HepG2 (cell line): ENCODE results near the gene CHP1. TPM values are rescaled to one million over a fixed set of nuclear protein-coding genes. Genes with fewer than 3 reads are reported as not detected.

Source experiments
- ATF1 ChIP-seq: IDR thresholded peaks from 2 replicates; pipeline ENCODE4 v1.6.1; 2016; ENCODE audit warnings: mild to moderate bottlenecking, control low read depth
- EED ChIP-seq: sonication (generic); formaldehyde crosslinking; IDR thresholded peaks from 2 replicates; pipeline ENCODE4 v1.5.0; 2020; ENCODE audit warnings: mild to moderate bottlenecking, missing genetic modification reagents
- FLYWCH1 ChIP-seq: sonication (generic); formaldehyde crosslinking; IDR thresholded peaks from 2 replicates; pipeline ENCODE4 v1.8.1; 2023; ENCODE audit warnings: mild to moderate bottlenecking, missing genetic modification reagents
- KDM5A ChIP-seq: fragments of 200-600 bp; sonication (generic); IDR thresholded peaks from 2 replicates; pipeline ENCODE4 v1.7.0; 2018; ENCODE audit warnings: antibody characterized with exemption, mild to moderate bottlenecking, low read length, borderline replicate concordance
- MXI1 ChIP-seq: IDR thresholded peaks from 3 replicates; pipeline ENCODE4 v1.6.1; 2012; ENCODE audit warnings: low read depth, low read length, inconsistent platforms, borderline replicate concordance
- NR1H2 ChIP-seq: sonication (generic); formaldehyde crosslinking; IDR thresholded peaks from 2 replicates; pipeline ENCODE4 v1.8.1; 2022; ENCODE audit warnings: low read depth, missing genetic modification reagents, borderline replicate concordance
- PHF20 ChIP-seq: sonication (generic); formaldehyde crosslinking; IDR thresholded peaks from 2 replicates; pipeline ENCODE4 v1.5.0; 2020; ENCODE audit warnings: mild to moderate bottlenecking, missing genetic modification reagents
- PRPF4 ChIP-seq: fragments of 200-400 bp; formaldehyde crosslinking; IDR thresholded peaks from 2 replicates; pipeline ENCODE4 v1.6.1; 2016; ENCODE audit warnings: low read length, low read depth; ENCODE audit not compliant: poor library complexity, severe bottlenecking
- SIN3A ChIP-seq: IDR thresholded peaks from 2 replicates; pipeline ENCODE4 v1.6.1; 2011; ENCODE audit warnings: low read depth, mild to moderate bottlenecking, control low read depth, low read length, borderline replicate concordance
- STAT5B ChIP-seq: sonication (generic); formaldehyde crosslinking; IDR thresholded peaks from 2 replicates; pipeline ENCODE4 v1.4.0; 2020; ENCODE audit warnings: missing genetic modification reagents
- SUZ12 ChIP-seq: fragments of 150-350 bp; IDR thresholded peaks from 2 replicates; pipeline ENCODE4 v1.6.1; 2014; ENCODE audit warnings: low read depth, low read length
- TCF7 ChIP-seq: sonication (generic); IDR thresholded peaks from 2 replicates; pipeline ENCODE4 v1.6.1; 2016; ENCODE audit warnings: antibody characterized with exemption, low read depth
- TEAD2 ChIP-seq: sonication (generic); formaldehyde crosslinking; IDR thresholded peaks from 2 replicates; pipeline ENCODE4 v1.9.0; 2021; ENCODE audit warnings: missing genetic modification reagents
- TGIF2 ChIP-seq: IDR thresholded peaks from 2 replicates; pipeline ENCODE4 v1.6.1; 2016; ENCODE audit warnings: control low read depth, missing compliant biosample characterization
- TOPORS ChIP-seq: sonication (generic); formaldehyde crosslinking; IDR thresholded peaks from 2 replicates; pipeline ENCODE4 v1.8.0; 2023; ENCODE audit warnings: mild to moderate bottlenecking, missing genetic modification reagents
- WIZ ChIP-seq: sonication (generic); formaldehyde crosslinking; IDR thresholded peaks from 2 replicates; pipeline ENCODE4 v1.5.1; 2020; ENCODE audit warnings: mild to moderate bottlenecking, missing genetic modification reagents
- ZC3H4 ChIP-seq: sonication (generic); formaldehyde crosslinking; IDR thresholded peaks from 2 replicates; pipeline ENCODE4 v1.4.0; 2020; ENCODE audit warnings: missing genetic modification reagents, borderline replicate concordance
- ZNF510 ChIP-seq: sonication (generic); formaldehyde crosslinking; IDR thresholded peaks from 2 replicates; pipeline ENCODE4 v1.4.0; 2020; ENCODE audit warnings: low read depth, mild to moderate bottlenecking, missing genetic modification reagents
- ZNF530 ChIP-seq: sonication (generic); formaldehyde crosslinking; IDR thresholded peaks from 2 replicates; pipeline ENCODE4 v1.5.0; 2020; ENCODE audit warnings: low read depth, mild to moderate bottlenecking, missing genetic modification reagents
- ZNF543 ChIP-seq: sonication (generic); formaldehyde crosslinking; IDR thresholded peaks from 2 replicates; pipeline ENCODE4 v1.4.0; 2020; ENCODE audit warnings: mild to moderate bottlenecking, missing genetic modification reagents
- ZNF567 ChIP-seq: sonication (generic); formaldehyde crosslinking; IDR thresholded peaks from 2 replicates; pipeline ENCODE4 v1.8.1; 2023; ENCODE audit warnings: mild to moderate bottlenecking, missing genetic modification reagents, borderline replicate concordance
- polyA plus RNA-seq, 8 experiments: library from polyadenylated mRNA; depleted of rRNA in 3 of 8; stranded (reverse) in 7 of 8; unstranded in 1 of 8; fragments of >200 nt; fragmentation: Illumina TruSeq in 4 of 8; extraction: Trizol in 4 of 8; gene quantifications; 2 replicates each; pipeline versions ENCODE4 v1.2.1 to v1.2.3, GENCODE V29; 2011 to 2016; ENCODE audit warnings: low read depth in 4 of 8, missing spikeins in 1 of 8, mixed read lengths in 1 of 8; ENCODE audit not compliant: insufficient read depth in 1 of 8
- total RNA-seq, 5 experiments: library from RNA; depleted of rRNA; stranded (reverse); fragments of >200 nt; fragmentation: Illumina TruSeq; extraction: Trizol; gene quantifications; 2 replicates each; pipeline ENCODE4 v1.2.3, GENCODE V29; 2016; ENCODE audit warnings: low read depth in 1 of 5
- TF ChIP-seq, protein P1 (sequence below): sonication (generic); formaldehyde crosslinking; IDR thresholded peaks from 2 replicates; pipeline ENCODE4 v1.9.0; 2021; ENCODE audit warnings: missing genetic modification reagents, mild to moderate bottlenecking, borderline replicate concordance
- TF ChIP-seq, protein P2 (sequence below): sonication (generic); formaldehyde crosslinking; IDR thresholded peaks from 2 replicates; pipeline ENCODE4 v1.4.0; 2020; ENCODE audit warnings: missing genetic modification reagents
- TF ChIP-seq, protein P3 (sequence below): sonication (generic); formaldehyde crosslinking; IDR thresholded peaks from 2 replicates; pipeline ENCODE4 v1.4.0; 2020; ENCODE audit warnings: missing genetic modification reagents

Gene CHP1
- total and polyA plus RNA-seq, 2 of the 13 experiments (the other 11 are each of a cell fraction or from before 2014, with no cell fraction given), result 49.6 to 76.4 TPM

DNA sequence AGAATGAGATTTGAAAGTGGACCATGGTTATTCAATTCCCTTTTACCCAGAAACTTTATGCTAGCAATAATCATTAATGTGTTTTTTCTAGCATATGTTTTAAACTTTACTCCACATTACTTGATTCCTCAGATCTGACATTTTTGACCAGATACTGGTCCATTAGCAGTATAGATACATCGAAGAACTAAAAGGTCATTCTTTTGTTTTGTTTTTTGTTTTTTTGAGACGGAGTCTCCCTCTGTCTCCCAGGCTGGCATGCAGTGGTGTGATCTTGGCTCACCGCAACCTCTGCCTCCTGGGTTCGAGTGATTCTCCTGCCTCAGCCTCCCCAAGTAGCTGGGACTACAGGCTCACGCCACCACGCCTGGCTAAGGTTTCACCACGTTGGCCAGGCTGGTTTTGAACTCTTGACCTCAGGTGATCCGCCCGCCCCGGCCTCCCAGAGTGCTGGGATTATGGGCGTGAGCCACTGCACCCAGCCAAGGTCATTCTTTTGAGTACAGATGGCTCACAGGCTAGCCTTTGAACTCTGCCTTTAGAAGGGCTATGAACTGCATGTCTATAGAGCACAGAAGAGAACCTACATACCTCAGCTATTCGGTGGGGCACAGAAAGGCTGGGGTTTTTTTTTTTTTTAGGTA lies 28.6 kb downstream of the CHP1 start (continued):
- TF ChIP-seq SIN3A, result no peak
- no peak for TF ChIP-seq STAT5B (CRISPR knock-in tag)
- TF ChIP-seq PRPF4, result no peak
- no peak for TF ChIP-seq TEAD2 (CRISPR knock-in tag)
- TF ChIP-seq ZNF567, result no peak
- 0 out of 2 replicates have a peak, but pooled peaks have one; percentile 45 for TF ChIP-seq TOPORS (CRISPR knock-in tag)
- 0 out of 2 replicates have a peak, but pooled peaks have one; percentile 36 for TF ChIP-seq ZNF510
- TF ChIP-seq, protein P1, sequence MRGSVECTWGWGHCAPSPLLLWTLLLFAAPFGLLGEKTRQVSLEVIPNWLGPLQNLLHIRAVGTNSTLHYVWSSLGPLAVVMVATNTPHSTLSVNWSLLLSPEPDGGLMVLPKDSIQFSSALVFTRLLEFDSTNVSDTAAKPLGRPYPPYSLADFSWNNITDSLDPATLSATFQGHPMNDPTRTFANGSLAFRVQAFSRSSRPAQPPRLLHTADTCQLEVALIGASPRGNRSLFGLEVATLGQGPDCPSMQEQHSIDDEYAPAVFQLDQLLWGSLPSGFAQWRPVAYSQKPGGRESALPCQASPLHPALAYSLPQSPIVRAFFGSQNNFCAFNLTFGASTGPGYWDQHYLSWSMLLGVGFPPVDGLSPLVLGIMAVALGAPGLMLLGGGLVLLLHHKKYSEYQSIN (CRISPR knock-in tag), result no peak
- no peak; the same call in 2 of the 3 replicates for TF ChIP-seq MXI1
- no peak for TF ChIP-seq ZC3H4 (CRISPR knock-in tag)
- TF ChIP-seq, protein P2, sequence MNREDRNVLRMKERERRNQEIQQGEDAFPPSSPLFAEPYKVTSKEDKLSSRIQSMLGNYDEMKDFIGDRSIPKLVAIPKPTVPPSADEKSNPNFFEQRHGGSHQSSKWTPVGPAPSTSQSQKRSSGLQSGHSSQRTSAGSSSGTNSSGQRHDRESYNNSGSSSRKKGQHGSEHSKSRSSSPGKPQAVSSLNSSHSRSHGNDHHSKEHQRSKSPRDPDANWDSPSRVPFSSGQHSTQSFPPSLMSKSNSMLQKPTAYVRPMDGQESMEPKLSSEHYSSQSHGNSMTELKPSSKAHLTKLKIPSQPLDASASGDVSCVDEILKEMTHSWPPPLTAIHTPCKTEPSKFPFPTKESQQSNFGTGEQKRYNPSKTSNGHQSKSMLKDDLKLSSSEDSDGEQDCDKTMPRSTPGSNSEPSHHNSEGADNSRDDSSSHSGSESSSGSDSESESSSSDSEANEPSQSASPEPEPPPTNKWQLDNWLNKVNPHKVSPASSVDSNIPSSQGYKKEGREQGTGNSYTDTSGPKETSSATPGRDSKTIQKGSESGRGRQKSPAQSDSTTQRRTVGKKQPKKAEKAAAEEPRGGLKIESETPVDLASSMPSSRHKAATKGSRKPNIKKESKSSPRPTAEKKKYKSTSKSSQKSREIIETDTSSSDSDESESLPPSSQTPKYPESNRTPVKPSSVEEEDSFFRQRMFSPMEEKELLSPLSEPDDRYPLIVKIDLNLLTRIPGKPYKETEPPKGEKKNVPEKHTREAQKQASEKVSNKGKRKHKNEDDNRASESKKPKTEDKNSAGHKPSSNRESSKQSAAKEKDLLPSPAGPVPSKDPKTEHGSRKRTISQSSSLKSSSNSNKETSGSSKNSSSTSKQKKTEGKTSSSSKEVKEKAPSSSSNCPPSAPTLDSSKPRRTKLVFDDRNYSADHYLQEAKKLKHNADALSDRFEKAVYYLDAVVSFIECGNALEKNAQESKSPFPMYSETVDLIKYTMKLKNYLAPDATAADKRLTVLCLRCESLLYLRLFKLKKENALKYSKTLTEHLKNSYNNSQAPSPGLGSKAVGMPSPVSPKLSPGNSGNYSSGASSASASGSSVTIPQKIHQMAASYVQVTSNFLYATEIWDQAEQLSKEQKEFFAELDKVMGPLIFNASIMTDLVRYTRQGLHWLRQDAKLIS (CRISPR knock-in tag), result no peak
- TF ChIP-seq SUZ12, result no peak
- TF ChIP-seq NR1H2 (CRISPR knock-in tag), result no peak
- peak; percentile 72; the same call in 1 of the 2 replicates for TF ChIP-seq WIZ (CRISPR knock-in tag)
- no peak for TF ChIP-seq PHF20 (CRISPR knock-in tag)
- peak; percentile 75 for TF ChIP-seq ZNF543
- no peak for TF ChIP-seq ZNF530 (CRISPR knock-in tag)
- peak; percentile 15; the same call in 1 of the 2 replicates for TF ChIP-seq ATF1 (CRISPR knock-in tag)
- no peak for TF ChIP-seq EED (CRISPR knock-in tag)
- TF ChIP-seq TCF7, result peak; percentile 83
- TF ChIP-seq, protein P3, sequence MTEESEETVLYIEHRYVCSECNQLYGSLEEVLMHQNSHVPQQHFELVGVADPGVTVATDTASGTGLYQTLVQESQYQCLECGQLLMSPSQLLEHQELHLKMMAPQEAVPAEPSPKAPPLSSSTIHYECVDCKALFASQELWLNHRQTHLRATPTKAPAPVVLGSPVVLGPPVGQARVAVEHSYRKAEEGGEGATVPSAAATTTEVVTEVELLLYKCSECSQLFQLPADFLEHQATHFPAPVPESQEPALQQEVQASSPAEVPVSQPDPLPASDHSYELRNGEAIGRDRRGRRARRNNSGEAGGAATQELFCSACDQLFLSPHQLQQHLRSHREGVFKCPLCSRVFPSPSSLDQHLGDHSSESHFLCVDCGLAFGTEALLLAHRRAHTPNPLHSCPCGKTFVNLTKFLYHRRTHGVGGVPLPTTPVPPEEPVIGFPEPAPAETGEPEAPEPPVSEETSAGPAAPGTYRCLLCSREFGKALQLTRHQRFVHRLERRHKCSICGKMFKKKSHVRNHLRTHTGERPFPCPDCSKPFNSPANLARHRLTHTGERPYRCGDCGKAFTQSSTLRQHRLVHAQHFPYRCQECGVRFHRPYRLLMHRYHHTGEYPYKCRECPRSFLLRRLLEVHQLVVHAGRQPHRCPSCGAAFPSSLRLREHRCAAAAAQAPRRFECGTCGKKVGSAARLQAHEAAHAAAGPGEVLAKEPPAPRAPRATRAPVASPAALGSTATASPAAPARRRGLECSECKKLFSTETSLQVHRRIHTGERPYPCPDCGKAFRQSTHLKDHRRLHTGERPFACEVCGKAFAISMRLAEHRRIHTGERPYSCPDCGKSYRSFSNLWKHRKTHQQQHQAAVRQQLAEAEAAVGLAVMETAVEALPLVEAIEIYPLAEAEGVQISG, result peak; percentile 76
- TF ChIP-seq TGIF2 (CRISPR knock-in tag), result no peak
- no peak for TF ChIP-seq FLYWCH1 (CRISPR knock-in tag)
- TF ChIP-seq KDM5A, result no peak
